SH-SY5Y (cell line): ENCODE results near the gene PPP2CA.

ENCODE experiments used
- GATA2 ChIP-seq: IDR thresholded peaks from 2 replicates; pipeline ENCODE4 v1.6.1; 2011; ENCODE audit warnings: mild to moderate bottlenecking, low read depth, low read length
- GATA3 ChIP-seq: IDR thresholded peaks from 2 replicates; pipeline ENCODE4 v1.6.1; 2011; ENCODE audit warnings: low read depth, mild to moderate bottlenecking, low read length, moderate library complexity

The PPP2CA gene

DNA sequence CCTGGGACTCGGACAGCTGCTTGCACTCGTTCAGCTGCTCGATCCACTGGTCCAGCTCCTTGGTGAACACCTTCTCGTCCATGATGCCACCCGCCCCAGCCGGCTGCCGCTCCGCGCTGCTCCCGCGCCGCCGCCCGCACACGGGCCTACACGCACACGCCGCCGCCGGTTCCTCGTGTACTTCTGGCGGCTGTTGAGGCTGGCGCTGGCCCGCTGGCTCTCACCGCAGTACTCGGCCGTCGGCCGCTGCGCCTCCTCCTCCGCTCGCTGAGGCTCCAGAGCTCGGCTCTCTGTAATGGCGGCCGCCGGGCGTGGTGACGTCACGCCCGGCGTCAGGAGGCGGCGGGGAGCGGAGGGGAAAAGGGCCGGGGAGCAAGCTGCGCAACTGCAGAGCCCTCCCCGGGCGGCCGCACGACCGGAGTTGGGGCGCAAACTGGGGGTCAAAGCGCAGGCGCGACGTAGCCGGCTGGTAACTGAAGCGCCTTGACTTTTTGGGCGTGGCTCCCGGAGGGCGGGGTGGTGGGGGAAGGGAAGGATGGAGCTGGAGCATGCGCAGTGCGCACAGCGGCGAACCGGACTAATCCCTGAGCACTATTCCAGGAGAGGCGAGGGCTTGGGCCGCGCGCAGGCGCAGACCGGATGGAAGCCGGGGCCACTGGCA, at the start of gene PPP2CA:
Gene PPP2CA, minus strand, starts transcription at position 294 of the 661 bp plus-strand sequence. Its CDS starts 212 bp downstream, at position 82.
- TF ChIP-seq GATA2: no peak
- TF ChIP-seq GATA3: no peak

GRCh38 chr5:134273642-134274395, 47.9 kb upstream of the PPP2CA start:
- TF ChIP-seq GATA2: no peak
- no peak for TF ChIP-seq GATA3

GRCh38 chr5:134271059-134271458, 45.2 kb upstream of the PPP2CA start:
- no peak for TF ChIP-seq GATA3
- no peak for TF ChIP-seq GATA2

DNA sequence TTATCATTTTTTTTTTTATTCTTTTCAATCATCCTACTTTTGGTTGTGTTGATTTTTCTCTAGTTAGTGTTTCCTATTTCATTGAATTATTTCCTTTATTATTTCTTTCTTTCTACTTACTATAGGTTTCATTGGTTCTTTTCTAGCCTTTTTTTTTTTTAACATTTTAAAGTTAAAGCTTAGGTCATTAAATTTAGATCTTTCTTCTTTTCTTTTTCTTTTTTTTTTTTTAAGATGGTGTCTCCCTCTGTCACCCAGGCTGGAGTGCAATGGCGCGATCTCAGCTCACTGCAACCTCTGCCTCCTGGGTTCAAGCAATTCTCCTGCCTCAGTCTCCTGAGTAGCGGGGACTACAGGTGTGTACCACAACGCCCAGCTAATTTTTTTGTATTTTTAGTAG, 43.0 kb upstream of the PPP2CA start:
- TF ChIP-seq GATA3: no peak

DNA sequence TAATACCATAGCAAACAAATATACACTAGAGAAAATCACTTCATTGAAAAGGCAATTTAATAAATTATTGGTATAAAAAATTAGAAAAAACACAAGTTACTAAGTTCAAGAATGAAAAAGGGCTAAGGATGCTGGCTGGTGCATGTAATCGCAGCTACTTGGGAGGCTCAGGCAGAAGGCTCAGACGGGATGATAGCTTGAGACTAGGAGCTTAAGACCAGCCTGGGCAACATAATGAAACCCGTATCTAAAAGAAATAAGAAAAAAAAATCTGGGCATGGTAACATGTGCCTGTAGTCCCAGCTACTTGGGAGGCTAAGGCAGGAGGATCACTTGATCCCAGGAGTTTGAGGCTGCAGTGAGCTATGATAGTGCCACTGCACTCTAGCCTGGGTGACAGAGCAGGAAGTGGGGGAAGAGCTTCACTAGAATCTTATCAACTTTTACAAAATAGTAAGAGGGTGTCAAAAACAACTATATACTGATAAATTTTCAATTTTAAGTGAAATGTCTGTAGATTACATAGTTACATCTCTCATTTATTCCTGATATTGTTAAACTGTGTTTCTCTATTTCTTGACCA, 42.2 kb upstream of the PPP2CA start:
- TF ChIP-seq GATA2 (no peak), GATA3 (no peak)

DNA sequence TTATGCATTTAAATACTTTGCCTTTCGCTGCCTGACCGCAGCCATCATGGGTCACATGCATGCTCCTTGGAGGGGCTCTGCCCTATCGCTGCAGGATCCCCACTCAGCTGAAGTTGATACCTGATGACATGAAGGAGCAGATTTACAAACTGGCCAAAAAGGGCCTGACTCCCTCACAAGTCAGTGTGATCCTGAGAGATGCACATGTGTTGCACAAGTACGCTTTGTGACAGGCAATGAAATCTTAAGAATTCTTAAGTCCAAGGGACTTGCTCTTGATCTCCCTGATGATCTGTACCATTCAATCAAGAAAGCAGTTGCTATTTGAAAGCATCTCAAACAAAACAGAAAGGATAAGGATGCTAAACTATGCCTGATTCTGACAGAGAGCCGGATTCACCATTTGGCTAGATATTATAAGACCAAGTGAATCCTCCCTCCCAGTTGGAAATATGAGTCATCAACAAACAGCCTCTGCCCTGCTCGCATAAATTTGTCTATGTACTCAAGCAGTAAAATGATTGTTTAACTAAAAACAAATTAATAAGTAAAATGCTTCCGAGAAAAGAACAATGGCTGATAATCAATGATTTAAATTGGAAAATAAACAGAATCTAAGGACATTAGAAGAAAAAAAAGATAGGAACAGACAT, 41.6 kb upstream of the PPP2CA start:
- TF ChIP-seq GATA3 (no peak), GATA2 (no peak)

GRCh38 chr5:134263801-134264200, 37.9 kb upstream of the PPP2CA start:
- no peak for TF ChIP-seq GATA2
- no peak for TF ChIP-seq GATA3

DNA sequence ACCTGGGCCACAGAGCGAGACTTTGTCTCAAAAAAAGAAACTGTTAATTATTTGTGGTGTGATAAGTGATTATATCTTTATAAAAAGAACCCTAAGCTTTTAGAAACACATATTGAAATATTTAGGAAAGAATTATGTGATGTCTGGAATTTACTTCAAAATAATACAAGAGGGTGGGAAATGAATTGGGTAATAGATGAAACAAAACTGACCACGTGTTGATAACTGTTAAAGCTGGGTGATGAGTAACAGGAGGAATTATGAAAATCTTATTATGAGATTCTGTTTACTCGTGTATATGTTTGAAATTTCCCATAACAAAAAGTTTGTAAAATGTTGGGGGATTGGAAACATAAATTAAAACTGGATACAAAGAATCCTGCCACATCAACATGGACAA, 33.0 kb upstream of the PPP2CA start:
- TF ChIP-seq GATA3: no peak
- no peak for TF ChIP-seq GATA2

GRCh38 chr5:134257176-134257575, 31.3 kb upstream of the PPP2CA start:
- TF ChIP-seq GATA2: no peak
- no peak for TF ChIP-seq GATA3

GRCh38 chr5:134255418-134256150, 29.7 kb upstream of the PPP2CA start:
- no peak for TF ChIP-seq GATA3
- TF ChIP-seq GATA2: no peak

DNA sequence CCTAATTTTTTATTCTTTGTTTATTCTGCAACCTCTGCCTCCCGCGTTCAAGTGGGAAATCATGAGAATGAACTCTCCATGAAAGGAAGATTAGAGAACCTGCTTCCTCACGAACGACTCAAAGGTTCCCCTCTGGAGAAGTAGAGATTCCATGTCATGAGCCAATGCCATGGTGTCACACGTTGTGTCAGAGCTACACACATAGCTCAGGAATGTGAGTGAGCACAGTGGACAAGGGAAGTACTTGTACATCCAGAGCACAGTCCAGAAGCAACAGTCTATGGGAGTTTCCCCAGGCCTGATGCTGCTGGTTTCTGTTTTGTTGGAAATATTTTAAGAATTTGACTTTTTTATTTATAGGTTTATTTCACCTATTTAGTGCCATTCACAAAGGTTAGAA, 26.8 kb upstream of the PPP2CA start:
- TF ChIP-seq GATA2 (no peak), GATA3 (no peak)

DNA sequence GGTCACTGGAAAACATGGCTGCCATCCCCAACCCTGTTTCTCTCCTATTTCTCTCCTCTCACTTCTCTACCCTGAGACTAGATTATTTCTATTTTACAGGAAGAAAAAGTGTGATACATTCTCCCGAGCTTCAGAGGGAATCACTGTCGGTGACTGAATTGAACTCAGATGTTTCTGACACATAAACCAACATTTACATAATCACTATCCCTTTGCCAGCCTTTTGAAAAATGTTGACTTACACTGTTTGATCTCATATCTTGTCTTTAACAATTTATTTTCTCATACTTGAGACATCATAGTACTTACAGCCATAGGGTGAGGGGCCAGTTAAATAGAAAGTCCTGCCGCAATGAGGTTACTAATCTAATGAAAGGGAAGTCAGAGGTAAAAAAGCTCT, 25.1 kb upstream of the PPP2CA start:
- no peak for TF ChIP-seq GATA3
- no peak for TF ChIP-seq GATA2

- TF ChIP-seq GATA3 (no peak), GATA2 (no peak)
Measured at GRCh38 chr5:134249469-134250379, 23.9 kb upstream of the PPP2CA start.
